ENCODE data around the gene FOXM1. TPM values are rescaled to one million over a fixed set of nuclear protein-coding genes. Genes with fewer than 3 reads are reported as not detected.
"Not testable (repeated sequence)": the region's sequence is repeated elsewhere in the genome, so short reads cannot be mapped to it uniquely, and the experiment has no call there.

Gene FOXM1
- total and polyA plus RNA-seq, 12 donors: 0.79 to 8.6 (median 2.3) TPM

DNA sequence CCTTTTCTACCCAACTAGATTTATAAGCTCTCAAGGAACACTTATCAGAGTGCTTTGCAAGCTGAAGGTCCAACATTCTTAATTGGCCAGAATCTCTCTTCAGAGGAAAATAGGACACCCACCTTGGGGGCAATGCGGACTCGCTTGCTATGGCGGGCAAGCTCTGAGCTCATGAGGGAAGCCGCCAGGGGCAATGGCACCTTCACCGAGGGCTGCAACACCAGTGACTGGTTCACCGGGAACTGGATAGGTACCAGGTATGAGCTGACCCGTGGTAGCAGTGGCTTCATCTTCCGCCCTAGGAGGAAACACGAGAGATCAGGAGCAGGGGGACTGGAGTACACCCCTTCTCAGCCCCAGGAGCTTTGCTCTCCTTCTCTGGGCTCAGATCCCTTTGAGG is 12.8 kb downstream of the FOXM1 start:
- Histone ChIP-seq H3K27me3 (no peaks in the 10 kb centered on the region), H3K36me3 (replicated peaks in 1 of 2) (no peaks in the 10 kb centered on the region), H3K27ac (no peak overlapping the region), H3K4me3 (no peak overlapping the region), H3K9me3 (replicated peaks in 1 of 3) (no peaks in the 10 kb centered on the region), H3K4me1 (replicated peaks in 1 of 2) (no peaks in the 10 kb centered on the region)
- 95 to 100% (median 97%) methylated on average over 6 to 9 of the region's 9 CpGs for WGBS, 4 donors
- TF ChIP-seq, protein P1, sequence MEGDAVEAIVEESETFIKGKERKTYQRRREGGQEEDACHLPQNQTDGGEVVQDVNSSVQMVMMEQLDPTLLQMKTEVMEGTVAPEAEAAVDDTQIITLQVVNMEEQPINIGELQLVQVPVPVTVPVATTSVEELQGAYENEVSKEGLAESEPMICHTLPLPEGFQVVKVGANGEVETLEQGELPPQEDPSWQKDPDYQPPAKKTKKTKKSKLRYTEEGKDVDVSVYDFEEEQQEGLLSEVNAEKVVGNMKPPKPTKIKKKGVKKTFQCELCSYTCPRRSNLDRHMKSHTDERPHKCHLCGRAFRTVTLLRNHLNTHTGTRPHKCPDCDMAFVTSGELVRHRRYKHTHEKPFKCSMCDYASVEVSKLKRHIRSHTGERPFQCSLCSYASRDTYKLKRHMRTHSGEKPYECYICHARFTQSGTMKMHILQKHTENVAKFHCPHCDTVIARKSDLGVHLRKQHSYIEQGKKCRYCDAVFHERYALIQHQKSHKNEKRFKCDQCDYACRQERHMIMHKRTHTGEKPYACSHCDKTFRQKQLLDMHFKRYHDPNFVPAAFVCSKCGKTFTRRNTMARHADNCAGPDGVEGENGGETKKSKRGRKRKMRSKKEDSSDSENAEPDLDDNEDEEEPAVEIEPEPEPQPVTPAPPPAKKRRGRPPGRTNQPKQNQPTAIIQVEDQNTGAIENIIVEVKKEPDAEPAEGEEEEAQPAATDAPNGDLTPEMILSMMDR (IDR thresholded peaks at IDR 0.05): no peak
- TF ChIP-seq POLR2A (IDR thresholded peaks at IDR 0.05): no peak
- DNase-seq: no peak
- intact Hi-C loops (cut with DNase I): no loop called here

DNA sequence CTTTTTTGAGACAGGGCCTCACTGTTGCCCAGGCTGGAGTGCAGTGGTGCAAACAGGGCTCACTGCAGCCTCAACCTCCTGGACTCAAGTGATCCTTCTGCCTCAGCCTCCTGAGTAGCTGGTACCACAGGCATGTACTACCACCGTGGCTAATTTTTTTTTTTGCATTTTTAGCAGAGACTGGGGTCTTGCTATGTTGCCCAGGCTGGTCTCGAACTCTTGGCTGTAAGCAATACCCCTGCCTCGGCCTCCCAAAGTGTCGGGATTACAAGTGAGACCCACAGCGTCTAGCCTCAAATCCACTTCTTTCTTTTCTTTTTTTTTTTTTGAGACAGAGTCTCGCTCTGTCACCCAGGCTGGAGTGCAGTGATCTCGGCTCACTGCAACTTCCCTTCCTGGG is 13.6 kb downstream of the FOXM1 start:
- 95 to 97% (median 97%) methylated on average over 7 of the region's 7 CpGs for WGBS, 4 donors
- H3K36me3 ChIP-seq (replicated peaks in 1 of 2); H3K4me1 ChIP-seq (replicated peaks in 1 of 2); H3K27ac ChIP-seq; intact Hi-C loops (cut with DNase I); H3K27me3 ChIP-seq; H3K4me3 ChIP-seq; DNase-seq; H3K9me3 ChIP-seq (replicated peaks in 1 of 3): not testable (repeated sequence)

DNA sequence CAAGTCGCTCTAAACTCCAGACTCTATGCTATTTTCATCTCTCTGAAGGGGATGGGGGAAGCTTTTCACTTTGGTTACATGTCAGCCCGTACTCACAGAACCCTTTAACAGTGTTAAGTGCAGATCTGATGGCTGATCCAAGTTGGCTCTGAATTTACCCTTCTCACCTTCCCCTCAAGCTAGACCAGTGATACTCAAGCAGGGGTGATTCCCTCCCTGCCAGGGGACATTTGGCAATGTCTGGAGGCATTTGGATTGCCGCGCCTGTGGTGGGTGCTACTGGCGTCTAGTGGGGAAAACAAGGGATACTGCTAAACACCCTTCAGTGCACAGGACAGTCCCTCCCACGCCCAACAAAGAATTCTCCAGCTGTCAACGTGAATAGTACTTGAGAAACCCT is 14.1 kb downstream of the FOXM1 start:
- 95 to 100% (median 96%) methylated on average over 5 to 7 of the region's 7 CpGs for WGBS, 4 donors
- intact Hi-C loops (cut with DNase I): no loop called here
- no peak overlapping the region for H3K27ac ChIP-seq
- no peaks in the 10 kb centered on the region for H3K4me1 ChIP-seq (replicated peaks in 1 of 2)
- no peaks in the 10 kb centered on the region for H3K36me3 ChIP-seq (replicated peaks in 1 of 2)
- no peak overlapping the region for H3K4me3 ChIP-seq
- H3K9me3 ChIP-seq (replicated peaks in 1 of 3): no peaks in the 10 kb centered on the region
- DNase-seq: no peak
- H3K27me3 ChIP-seq: no peaks in the 10 kb centered on the region
- TF ChIP-seq POLR2A (IDR thresholded peaks at IDR 0.05): no peak
- TF ChIP-seq, protein P1 (IDR thresholded peaks at IDR 0.05): no peak

DNA sequence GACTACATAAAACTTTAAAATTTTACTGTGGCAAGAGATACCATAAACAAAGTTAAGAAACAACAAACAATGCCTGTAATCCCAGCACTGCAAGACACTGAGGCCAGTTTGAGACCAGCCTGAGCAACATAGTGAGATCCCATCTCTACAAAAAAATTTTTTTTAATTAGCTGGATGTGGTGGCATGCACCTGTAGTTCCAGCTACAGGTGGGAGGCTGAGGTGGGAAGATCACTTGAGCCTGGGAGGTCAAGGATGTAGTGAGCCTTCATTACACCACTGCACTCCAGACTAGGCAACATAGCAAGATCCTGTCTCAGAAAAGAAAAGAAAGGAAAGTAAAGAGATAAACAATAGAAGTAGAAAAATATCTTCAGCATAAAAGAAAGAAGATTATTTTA is 16.8 kb downstream of the FOXM1 start:
- intact Hi-C loops (cut with DNase I): no loop called here

GRCh38 chr12:2858944-2859421 is 18.0 kb downstream of the FOXM1 start:
- no peak overlapping the region for H3K4me3 ChIP-seq
- WGBS, 4 donors: 80 to 92% (median 83%) methylated on average over 7 to 12 of the region's 12 CpGs
- H3K36me3 ChIP-seq (replicated peaks in 1 of 2): no peaks in the 10 kb centered on the region
- no peaks in the 10 kb centered on the region for H3K4me1 ChIP-seq (replicated peaks in 1 of 2)
- H3K27me3 ChIP-seq: no peaks in the 10 kb centered on the region
- H3K9me3 ChIP-seq (replicated peaks in 1 of 3): no peaks in the 10 kb centered on the region
- no peak for TF ChIP-seq POLR2A (IDR thresholded peaks at IDR 0.05)
- TF ChIP-seq, protein P1 (IDR thresholded peaks at IDR 0.05): no peak
- peak overlapping the region in 2 of 5 donors; percentile 44 to 78 for H3K27ac ChIP-seq
- DNase-seq: peak in 1 of 7 donors; percentile 38
- intact Hi-C loops (cut with DNase I): loop anchor here in 1 of 2 donors (10.0 kb wide), 2 partner anchors 86 to 186 kb away; no protein-coding TSS in a partner anchor

More for the DNA sequence above, 16.8 kb downstream of the FOXM1 start:
- H3K27me3 ChIP-seq: no peaks in the 10 kb centered on the region
- no peak for DNase-seq
- H3K4me3 ChIP-seq: no peak overlapping the region
- H3K9me3 ChIP-seq (replicated peaks in 1 of 3): no peaks in the 10 kb centered on the region
- no peaks in the 10 kb centered on the region for H3K36me3 ChIP-seq (replicated peaks in 1 of 2)
- TF ChIP-seq, protein P1 (IDR thresholded peaks at IDR 0.05): no peak
- no peak for TF ChIP-seq POLR2A (IDR thresholded peaks at IDR 0.05)
- no peak overlapping the region for H3K27ac ChIP-seq
- no peaks in the 10 kb centered on the region for H3K4me1 ChIP-seq (replicated peaks in 1 of 2)
